HepG2 (cell line): ENCODE data around the gene RAB29. TPM values are rescaled to one million over a fixed set of nuclear protein-coding genes. Genes with fewer than 3 reads are reported as not detected.

Source experiments
- GABPA ChIP-seq, 2 experiments: IDR thresholded peaks; 2 replicates each; pipeline ENCODE4 v1.6.1; 2011 to 2016; ENCODE audit warnings: low read depth in 2 of 2, low read length in 1 of 2, missing biosample characterization in 1 of 2, missing genetic modification characterization in 1 of 2
- HNRNPK ChIP-seq: fragments of 200-400 bp; formaldehyde crosslinking; IDR thresholded peaks from 2 replicates; pipeline ENCODE4 v1.6.1; 2018; ENCODE audit warnings: low read length, low read depth, moderate library complexity, mild to moderate bottlenecking; ENCODE audit not compliant: poor library complexity, severe bottlenecking
- MBNL3 ChIP-seq: fragments of 250-450 bp; sonication (Bioruptor Pico); conservative IDR thresholded peaks from 2 replicates; pipeline ENCODE4 v1.8.0; 2022; ENCODE audit warnings: mild to moderate bottlenecking, inconsistent platforms
- NAIF1 ChIP-seq: sonication (generic); formaldehyde crosslinking; IDR thresholded peaks from 2 replicates; pipeline ENCODE4 v1.5.0; 2020; ENCODE audit warnings: mild to moderate bottlenecking, missing genetic modification reagents, borderline replicate concordance
- NCOA2 ChIP-seq: sonication (generic); formaldehyde crosslinking; IDR thresholded peaks from 2 replicates; pipeline ENCODE4 v1.8.0; 2022; ENCODE audit warnings: inconsistent platforms
- NFE2 ChIP-seq: sonication (generic); formaldehyde crosslinking; IDR thresholded peaks from 2 replicates; pipeline ENCODE4 v1.4.0; 2020; ENCODE audit warnings: missing genetic modification reagents
- NFYB ChIP-seq: sonication (generic); formaldehyde crosslinking; IDR thresholded peaks from 2 replicates; pipeline ENCODE4 v1.4.0; 2020; ENCODE audit warnings: missing genetic modification reagents
- POGZ ChIP-seq: sonication (generic); formaldehyde crosslinking; IDR thresholded peaks from 2 replicates; pipeline ENCODE4 v1.4.0; 2020; ENCODE audit warnings: mild to moderate bottlenecking, missing genetic modification reagents
- RELA ChIP-seq: sonication (generic); formaldehyde crosslinking; IDR thresholded peaks from 2 replicates; pipeline ENCODE4 v1.4.0; 2020; ENCODE audit warnings: missing genetic modification reagents
- REXO4 ChIP-seq: sonication (generic); formaldehyde crosslinking; IDR thresholded peaks from 2 replicates; pipeline ENCODE4 v1.8.0; 2022; ENCODE audit warnings: missing genetic modification reagents, mild to moderate bottlenecking, borderline replicate concordance
- SMC3 ChIP-seq: IDR thresholded peaks from 2 replicates; pipeline ENCODE4 v1.6.1; 2011; ENCODE audit warnings: low read length, improper control_type of control experiment
- WIZ ChIP-seq: sonication (generic); formaldehyde crosslinking; IDR thresholded peaks from 2 replicates; pipeline ENCODE4 v1.5.1; 2020; ENCODE audit warnings: mild to moderate bottlenecking, missing genetic modification reagents
- ZBTB4 ChIP-seq: sonication (generic); formaldehyde crosslinking; IDR thresholded peaks from 2 replicates; pipeline ENCODE4 v1.4.0; 2020; ENCODE audit warnings: missing genetic modification reagents, mild to moderate bottlenecking, borderline replicate concordance
- ZMYM3 ChIP-seq: sonication (generic); formaldehyde crosslinking; IDR thresholded peaks from 2 replicates; pipeline ENCODE4 v1.5.1; 2020; ENCODE audit warnings: mild to moderate bottlenecking, missing genetic modification reagents
- ZNF564 ChIP-seq: sonication (generic); formaldehyde crosslinking; IDR thresholded peaks from 2 replicates; pipeline ENCODE4 v1.8.1; 2023; ENCODE audit warnings: mild to moderate bottlenecking, missing genetic modification reagents
- ZNF850 ChIP-seq: sonication (generic); formaldehyde crosslinking; conservative IDR thresholded peaks from 2 replicates; pipeline ENCODE4 v1.9.0; 2021; ENCODE audit warnings: mild to moderate bottlenecking, missing genetic modification reagents
- ZSCAN22 ChIP-seq: sonication (generic); formaldehyde crosslinking; IDR thresholded peaks from 2 replicates; pipeline ENCODE4 v1.4.0; 2020; ENCODE audit warnings: mild to moderate bottlenecking, missing genetic modification reagents
- polyA plus RNA-seq, 8 experiments: library from polyadenylated mRNA; depleted of rRNA in 3 of 8; stranded (reverse) in 7 of 8; unstranded in 1 of 8; fragments of >200 nt; fragmentation: Illumina TruSeq in 4 of 8; extraction: Trizol in 4 of 8; gene quantifications; 2 replicates each; pipeline versions ENCODE4 v1.2.1 to v1.2.3, GENCODE V29; 2011 to 2016; ENCODE audit warnings: low read depth in 4 of 8, missing spikeins in 1 of 8, mixed read lengths in 1 of 8; ENCODE audit not compliant: insufficient read depth in 1 of 8
- total RNA-seq, 5 experiments: library from RNA; depleted of rRNA; stranded (reverse); fragments of >200 nt; fragmentation: Illumina TruSeq; extraction: Trizol; gene quantifications; 2 replicates each; pipeline ENCODE4 v1.2.3, GENCODE V29; 2016; ENCODE audit warnings: low read depth in 1 of 5
- TF ChIP-seq, protein P1 (sequence below): sonication (generic); formaldehyde crosslinking; IDR thresholded peaks from 2 replicates; pipeline ENCODE4 v1.5.0; 2020; ENCODE audit warnings: mild to moderate bottlenecking, missing genetic modification reagents
- TF ChIP-seq, protein P2 (sequence below): IDR thresholded peaks from 2 replicates; pipeline ENCODE4 v1.4.0; 2020; ENCODE audit warnings: mild to moderate bottlenecking, missing genetic modification reagents

The RAB29 gene
- total and polyA plus RNA-seq, 2 of the 13 experiments (the other 11 are each of a cell fraction or from before 2014, with no cell fraction given), result 8.7 to 10.1 TPM

GRCh38 chr1:205750138-205751035, 24.9 kb downstream of the RAB29 start, which contains the start of gene NUCKS1 (continued):
- TF ChIP-seq, protein P1, sequence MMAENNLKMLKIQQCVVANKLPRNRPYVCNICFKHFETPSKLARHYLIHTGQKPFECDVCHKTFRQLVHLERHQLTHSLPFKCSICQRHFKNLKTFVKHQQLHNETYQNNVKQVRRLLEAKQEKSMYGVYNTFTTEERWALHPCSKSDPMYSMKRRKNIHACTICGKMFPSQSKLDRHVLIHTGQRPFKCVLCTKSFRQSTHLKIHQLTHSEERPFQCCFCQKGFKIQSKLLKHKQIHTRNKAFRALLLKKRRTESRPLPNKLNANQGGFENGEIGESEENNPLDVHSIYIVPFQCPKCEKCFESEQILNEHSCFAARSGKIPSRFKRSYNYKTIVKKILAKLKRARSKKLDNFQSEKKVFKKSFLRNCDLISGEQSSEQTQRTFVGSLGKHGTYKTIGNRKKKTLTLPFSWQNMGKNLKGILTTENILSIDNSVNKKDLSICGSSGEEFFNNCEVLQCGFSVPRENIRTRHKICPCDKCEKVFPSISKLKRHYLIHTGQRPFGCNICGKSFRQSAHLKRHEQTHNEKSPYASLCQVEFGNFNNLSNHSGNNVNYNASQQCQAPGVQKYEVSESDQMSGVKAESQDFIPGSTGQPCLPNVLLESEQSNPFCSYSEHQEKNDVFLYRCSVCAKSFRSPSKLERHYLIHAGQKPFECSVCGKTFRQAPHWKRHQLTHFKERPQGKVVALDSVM (CRISPR knock-in tag), result no peak
- TF ChIP-seq ZNF850 (CRISPR knock-in tag) (no peak), WIZ (CRISPR knock-in tag) (no peak), ZBTB4 (no peak), MBNL3 (CRISPR knock-in tag) (no peak), SMC3 (no peak), NFYB (CRISPR knock-in tag) (peak; percentile 96), NAIF1 (no peak), HNRNPK (no peak), GABPA (IDR thresholded peaks at IDR 0.05; ENCODE audit: low read depth, low read length) (no peak), GABPA (CRISPR knock-in tag; IDR thresholded peaks at IDR 0.05; ENCODE audit: low read depth) (peak; percentile 54; the same call in 1 of the 2 replicates), POGZ (CRISPR knock-in tag) (peak; percentile 61; the same call in 1 of the 2 replicates), NFE2 (no peak), REXO4 (CRISPR knock-in tag) (no peak), ZMYM3 (CRISPR knock-in tag) (peak; percentile 96), ZNF564 (CRISPR knock-in tag) (no peak), NCOA2 (CRISPR knock-in tag) (no peak; the same call in 1 of the 2 replicates), ZSCAN22 (no peak), RELA (no peak)
- TF ChIP-seq, protein P2, sequence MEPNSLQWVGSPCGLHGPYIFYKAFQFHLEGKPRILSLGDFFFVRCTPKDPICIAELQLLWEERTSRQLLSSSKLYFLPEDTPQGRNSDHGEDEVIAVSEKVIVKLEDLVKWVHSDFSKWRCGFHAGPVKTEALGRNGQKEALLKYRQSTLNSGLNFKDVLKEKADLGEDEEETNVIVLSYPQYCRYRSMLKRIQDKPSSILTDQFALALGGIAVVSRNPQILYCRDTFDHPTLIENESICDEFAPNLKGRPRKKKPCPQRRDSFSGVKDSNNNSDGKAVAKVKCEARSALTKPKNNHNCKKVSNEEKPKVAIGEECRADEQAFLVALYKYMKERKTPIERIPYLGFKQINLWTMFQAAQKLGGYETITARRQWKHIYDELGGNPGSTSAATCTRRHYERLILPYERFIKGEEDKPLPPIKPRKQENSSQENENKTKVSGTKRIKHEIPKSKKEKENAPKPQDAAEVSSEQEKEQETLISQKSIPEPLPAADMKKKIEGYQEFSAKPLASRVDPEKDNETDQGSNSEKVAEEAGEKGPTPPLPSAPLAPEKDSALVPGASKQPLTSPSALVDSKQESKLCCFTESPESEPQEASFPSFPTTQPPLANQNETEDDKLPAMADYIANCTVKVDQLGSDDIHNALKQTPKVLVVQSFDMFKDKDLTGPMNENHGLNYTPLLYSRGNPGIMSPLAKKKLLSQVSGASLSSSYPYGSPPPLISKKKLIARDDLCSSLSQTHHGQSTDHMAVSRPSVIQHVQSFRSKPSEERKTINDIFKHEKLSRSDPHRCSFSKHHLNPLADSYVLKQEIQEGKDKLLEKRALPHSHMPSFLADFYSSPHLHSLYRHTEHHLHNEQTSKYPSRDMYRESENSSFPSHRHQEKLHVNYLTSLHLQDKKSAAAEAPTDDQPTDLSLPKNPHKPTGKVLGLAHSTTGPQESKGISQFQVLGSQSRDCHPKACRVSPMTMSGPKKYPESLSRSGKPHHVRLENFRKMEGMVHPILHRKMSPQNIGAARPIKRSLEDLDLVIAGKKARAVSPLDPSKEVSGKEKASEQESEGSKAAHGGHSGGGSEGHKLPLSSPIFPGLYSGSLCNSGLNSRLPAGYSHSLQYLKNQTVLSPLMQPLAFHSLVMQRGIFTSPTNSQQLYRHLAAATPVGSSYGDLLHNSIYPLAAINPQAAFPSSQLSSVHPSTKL (CRISPR knock-in tag), result no peak
